Esophagus (tissue), 2 donors: ENCODE results near the gene PLD3. TPM values are rescaled to one million over a fixed set of nuclear protein-coding genes. Genes with fewer than 3 reads are reported as not detected.

Experiments used
- H3K27ac ChIP-seq, 2 donors: one replicate each; pipeline ENCODE4 v1.5.1; 2013; ENCODE audit warnings: low read depth in 2 of 2, mild to moderate bottlenecking in 2 of 2, inconsistent platforms in 1 of 2, low read length in 1 of 2, moderate library complexity in 1 of 2
- H3K27me3 ChIP-seq, 2 donors: one replicate each; pipeline ENCODE4 v1.6.1; 2013; ENCODE audit warnings: low read length in 2 of 2, control low read depth in 1 of 2, mild to moderate bottlenecking in 1 of 2; ENCODE audit not compliant: insufficient read depth in 2 of 2, control insufficient read depth in 1 of 2
- H3K36me3 ChIP-seq, 2 donors: one replicate each; pipeline ENCODE4 v1.6.1; 2013; ENCODE audit warnings: low read length in 1 of 2; ENCODE audit not compliant: control insufficient read depth in 2 of 2, insufficient read depth in 2 of 2
- H3K4me1 ChIP-seq, 2 donors: one replicate each; pipeline ENCODE4 v1.6.1; 2013; ENCODE audit warnings: low read length in 1 of 2; ENCODE audit not compliant: control insufficient read depth in 2 of 2, insufficient read depth in 2 of 2
- H3K4me3 ChIP-seq, 2 donors: one replicate each; pipeline ENCODE4 v1.5.1; 2013; ENCODE audit warnings: low read length in 2 of 2, mild to moderate bottlenecking in 2 of 2, low read depth in 1 of 2, moderate library complexity in 1 of 2
- H3K9me3 ChIP-seq, 2 donors: one replicate each; pipeline ENCODE4 v1.6.1; 2013; ENCODE audit warnings: mild to moderate bottlenecking in 2 of 2, low read depth in 1 of 2, low read length in 1 of 2, moderate library complexity in 1 of 2; ENCODE audit not compliant: control insufficient read depth in 2 of 2, insufficient read depth in 1 of 2
- WGBS, 2 donors: extraction: QIAGEN DNeasy Blood & Tissue Kit; methylation state at CpG; one replicate each; pipeline ENCODE4 v1.1.7; 2013; 5-methylcytosine and 5-hydroxymethylcytosine counted together
- polyA plus RNA-seq, 2 donors: library from polyadenylated mRNA; stranded (reverse); fragments of 200-250 nt; gene quantifications; one replicate each; pipeline ENCODE4 v1.2.3, GENCODE V29; 2013
- donor health status: healthy with polysubstance abuse.
- donor health status: Bipolar disorder and iron deficiency.

PLD3 gene
- polyA plus RNA-seq, 2 donors, result 46.6 to 60.1 TPM

- Histone ChIP-seq H3K27ac (no peak overlapping the region), H3K9me3 (no peaks in the 10 kb centered on the region), H3K4me1 (no peaks in the 10 kb centered on the region), H3K36me3 (peaks cover 7 to 24% of the 10 kb centered on the region in 2 donors), H3K27me3 (no peaks in the 10 kb centered on the region), H3K4me3 (no peak overlapping the region)
- 81 to 84% methylated on average over 36 to 37 of the region's 37 CpGs for WGBS, 2 donors
Measured at GRCh38 chr19:40380199-40381037, 31.9 kb downstream of the PLD3 start.

DNA sequence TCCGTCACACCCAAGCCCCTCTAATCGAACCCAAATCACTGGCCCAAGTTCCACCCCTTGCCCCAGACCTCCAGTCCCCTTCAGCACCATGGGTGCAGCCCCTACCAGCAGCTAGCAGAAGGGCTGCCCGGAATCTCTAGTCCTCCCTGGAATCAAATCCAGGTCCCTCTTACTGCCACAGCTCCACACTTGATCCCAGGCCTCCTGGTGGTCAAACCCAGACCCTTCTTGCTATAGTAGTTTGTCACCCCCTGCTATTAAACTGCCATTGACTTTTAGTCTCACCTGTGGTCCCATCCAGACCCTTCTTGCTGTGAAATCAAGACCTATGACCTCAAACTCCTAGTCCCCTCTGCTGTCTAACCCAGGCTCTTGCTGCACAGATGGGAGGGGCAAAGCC, 32.8 kb downstream of the PLD3 start:
- Histone ChIP-seq H3K27me3 (no peaks in the 10 kb centered on the region), H3K4me3 (no peak overlapping the region), H3K36me3 (peaks cover 7 to 23% of the 10 kb centered on the region in 2 donors), H3K4me1 (no peaks in the 10 kb centered on the region), H3K9me3 (no peaks in the 10 kb centered on the region), H3K27ac (no peak overlapping the region)
- 75 to 85% methylated on average over 3 of the region's 3 CpGs for WGBS, 2 donors

DNA sequence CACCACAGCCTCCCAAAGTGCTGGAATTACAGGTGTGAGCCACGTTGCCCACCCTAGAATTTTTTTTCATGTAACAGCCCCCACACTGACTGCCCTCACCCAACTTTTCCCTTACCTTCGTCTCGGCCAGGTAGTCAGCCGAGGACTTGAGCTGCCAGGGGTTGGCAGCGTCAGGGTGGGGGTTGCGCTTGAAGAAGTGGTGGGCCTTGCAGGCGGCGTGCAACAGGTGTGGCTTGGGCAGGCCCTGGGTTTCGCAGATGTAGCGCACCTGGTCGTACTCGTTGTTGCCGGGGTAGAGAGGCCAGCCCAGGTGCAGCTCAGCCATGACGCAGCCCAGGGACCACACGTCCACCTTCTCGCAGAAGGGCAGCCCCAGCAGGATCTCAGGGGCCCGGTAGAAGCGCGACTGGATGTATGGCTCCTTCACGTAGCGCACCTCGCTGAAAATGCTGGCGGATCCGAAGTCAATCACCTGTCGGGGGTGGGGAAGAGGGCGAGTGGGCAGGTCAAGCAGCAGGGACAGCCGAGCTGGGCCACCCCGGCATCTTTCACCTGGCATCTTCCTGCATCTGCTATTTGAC, 35.3 kb downstream of the PLD3 start:
- Histone ChIP-seq H3K36me3 (peaks cover 0 to 10% of the 10 kb centered on the region in 2 donors), H3K27me3 (no peaks in the 10 kb centered on the region), H3K4me3 (no peak overlapping the region), H3K4me1 (no peaks in the 10 kb centered on the region), H3K27ac (no peak overlapping the region), H3K9me3 (no peaks in the 10 kb centered on the region)
- WGBS, 2 donors, result 83 to 86% methylated on average over 28 of the region's 28 CpGs

- Histone ChIP-seq H3K27ac (no peak overlapping the region), H3K36me3 (no peaks in the 10 kb centered on the region), H3K4me3 (no peak overlapping the region), H3K9me3 (no peaks in the 10 kb centered on the region), H3K4me1 (peaks cover 0 to 2% of the 10 kb centered on the region in 2 donors), H3K27me3 (no peaks in the 10 kb centered on the region)
- 91 to 94% methylated on average over 10 of the region's 10 CpGs for WGBS, 2 donors
Measured at GRCh38 chr19:40387155-40387554, 38.7 kb downstream of the PLD3 start.

GRCh38 chr19:40388481-40388880, 40.0 kb downstream of the PLD3 start:
- Histone ChIP-seq H3K4me3 (no peak overlapping the region), H3K27ac (no peak overlapping the region), H3K27me3 (no peaks in the 10 kb centered on the region), H3K36me3 (no peaks in the 10 kb centered on the region), H3K4me1 (peaks cover 5 to 15% of the 10 kb centered on the region in 2 donors), H3K9me3 (no peaks in the 10 kb centered on the region)
- WGBS, 2 donors, result 70 to 74% methylated on average over 3 of the region's 3 CpGs

DNA sequence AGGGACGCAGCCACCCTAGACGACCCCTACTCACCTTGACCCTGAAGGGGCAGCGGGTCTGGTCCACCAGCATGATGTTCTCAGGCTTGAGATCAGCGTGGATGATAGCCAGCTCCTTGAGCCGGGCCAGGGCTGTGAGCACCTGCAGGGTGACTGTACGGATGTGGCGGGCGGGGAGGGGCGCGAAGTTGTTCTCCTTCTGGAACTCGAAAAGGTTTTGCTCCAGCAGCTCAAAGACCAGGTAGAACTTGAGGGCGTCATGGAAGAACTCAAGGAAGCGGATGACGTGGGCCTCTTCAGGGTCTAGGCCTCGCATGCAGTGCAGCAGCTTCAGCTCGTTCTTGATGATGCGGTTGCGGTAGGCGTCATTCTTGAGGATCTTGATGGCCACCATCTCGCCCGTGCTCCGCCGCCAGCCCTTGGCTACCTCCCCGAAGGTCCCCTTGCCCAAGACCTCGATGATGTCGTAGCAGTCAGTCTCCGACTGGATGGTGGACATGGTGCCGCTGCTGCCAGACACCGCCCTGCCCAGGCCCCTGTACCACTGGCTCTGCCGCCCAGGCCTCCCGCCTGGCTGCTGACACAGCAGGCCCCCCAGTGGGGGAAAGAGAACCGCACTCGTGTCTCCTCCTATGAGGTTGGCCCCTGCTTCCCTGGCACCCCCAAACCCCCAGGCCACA, 41.0 kb downstream of the PLD3 start:
- no peaks in the 10 kb centered on the region for H3K36me3 ChIP-seq
- no peaks in the 10 kb centered on the region for H3K9me3 ChIP-seq
- H3K4me1 ChIP-seq, result peaks cover 5 to 15% of the 10 kb centered on the region in 2 donors
- no peak overlapping the region for H3K4me3 ChIP-seq
- H3K27me3 ChIP-seq, result no peaks in the 10 kb centered on the region
- WGBS, 2 donors, result 95 to 96% methylated on average over 33 of the region's 33 CpGs
- H3K27ac ChIP-seq, result no peak overlapping the region

DNA sequence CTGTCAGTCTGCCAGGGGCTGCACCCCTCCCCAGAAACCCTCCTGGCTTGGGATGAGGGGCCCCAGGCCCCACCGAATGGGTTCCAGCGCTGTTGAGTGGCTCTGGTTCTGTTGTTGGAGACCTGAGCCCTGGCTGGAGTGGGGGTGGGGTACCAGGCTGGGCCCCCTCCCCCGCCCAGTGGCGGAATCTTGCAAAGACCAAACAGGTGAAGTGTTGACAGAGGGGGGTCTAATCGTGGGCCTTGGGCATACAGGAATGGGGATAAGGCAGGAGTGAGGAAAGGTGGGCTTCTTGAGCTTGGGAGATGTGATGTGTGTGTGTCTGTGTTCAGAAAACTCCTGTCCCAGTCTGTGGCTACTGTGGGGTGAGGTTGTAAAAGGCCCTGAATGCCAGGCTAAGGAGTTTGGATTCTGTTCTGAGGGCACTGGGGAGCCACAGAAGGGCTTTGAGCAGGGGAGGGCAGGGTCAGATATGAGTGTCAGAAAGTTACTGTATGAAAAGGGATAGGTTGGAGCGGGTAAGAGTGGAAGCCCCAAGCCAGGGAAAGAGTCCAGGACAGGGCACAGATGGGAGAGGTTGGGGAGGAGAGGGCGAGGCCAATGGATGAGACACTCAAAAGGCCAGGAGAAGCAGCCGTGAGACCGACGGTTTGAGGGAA, 41.7 kb downstream of the PLD3 start, which contains the start of gene HIPK4:
Gene HIPK4 (minus strand): TSS at position 98 of the 659 bp plus-strand sequence. CDS start 279 bp downstream, outside the sequence.
- H3K4me3 ChIP-seq, result no peak within 1 kb of the TSS
- H3K27me3 ChIP-seq, result no peaks in the 10 kb centered on the region
- peaks cover 5 to 15% of the 10 kb centered on the region in 2 donors for H3K4me1 ChIP-seq
- no peaks in the 10 kb centered on the region for H3K36me3 ChIP-seq
- 87% methylated on average over 10 of the region's 10 CpGs for WGBS, 2 donors
- H3K27ac ChIP-seq, result no peak within 1 kb of the TSS
- H3K9me3 ChIP-seq, result no peaks in the 10 kb centered on the region

- H3K27ac ChIP-seq, result no peak overlapping the region
- no peaks in the 10 kb centered on the region for H3K27me3 ChIP-seq
- H3K9me3 ChIP-seq, result no peaks in the 10 kb centered on the region
- no peak overlapping the region for H3K4me3 ChIP-seq
- H3K4me1 ChIP-seq, result peaks cover 5 to 15% of the 10 kb centered on the region in 2 donors
- H3K36me3 ChIP-seq, result no peaks in the 10 kb centered on the region
- WGBS, 2 donors, result 66 to 68% methylated on average over 8 of the region's 8 CpGs
Measured at GRCh38 chr19:40392123-40392522, 43.6 kb downstream of the PLD3 start.

GRCh38 chr19:40392894-40393517, 44.5 kb downstream of the PLD3 start:
- Histone ChIP-seq H3K4me3 (no peak overlapping the region), H3K27ac (peak overlapping the region in 1 of 2 donors; percentile 27), H3K4me1 (peaks cover 5 to 15% of the 10 kb centered on the region in 2 donors), H3K9me3 (no peaks in the 10 kb centered on the region), H3K27me3 (no peaks in the 10 kb centered on the region), H3K36me3 (no peaks in the 10 kb centered on the region)
- 44 to 46% methylated on average over 9 of the region's 9 CpGs for WGBS, 2 donors
